PC-3 (cell line): ENCODE measurements around the gene HS2ST1.

ENCODE experiments used
- CTCF ChIP-seq: fragments of 300-600 bp; sonication (generic); conservative IDR thresholded peaks from 2 replicates; pipeline ENCODE4 v1.5.1; 2017; ENCODE audit warnings: antibody characterized with exemption, low read depth, mild to moderate bottlenecking, low read length
- EZH2 ChIP-seq: fragments of 300-600 bp; sonication (generic); IDR thresholded peaks from one replicate; pipeline ENCODE4 v1.6.1; 2017; ENCODE audit warnings: antibody characterized with exemption, mild to moderate bottlenecking, low read length; ENCODE audit not compliant: unreplicated experiment
- EZH2phosphoT487 ChIP-seq: fragments of 300-600 bp; sonication (generic); IDR thresholded peaks from 2 replicates; pipeline ENCODE4 v1.6.1; 2018; ENCODE audit warnings: mild to moderate bottlenecking, antibody characterized with exemption, low read length, borderline replicate concordance

- TF ChIP-seq CTCF (no peak), EZH2 (no peak), EZH2phosphoT487 (no peak)
These were observed 26.1 kb upstream of the HS2ST1 start for GRCh38 chr1:86888327-86888726.
